ENCODE data around the gene NMBR.
"Not testable (repeated sequence)": the region's sequence is repeated elsewhere in the genome, so short reads cannot be mapped to it uniquely, and the experiment has no call there.

The NMBR gene

GRCh38 chr6:142055219-142055618 lies 91.7 kb downstream of the NMBR start:
- no peak for DNase-seq

DNA sequence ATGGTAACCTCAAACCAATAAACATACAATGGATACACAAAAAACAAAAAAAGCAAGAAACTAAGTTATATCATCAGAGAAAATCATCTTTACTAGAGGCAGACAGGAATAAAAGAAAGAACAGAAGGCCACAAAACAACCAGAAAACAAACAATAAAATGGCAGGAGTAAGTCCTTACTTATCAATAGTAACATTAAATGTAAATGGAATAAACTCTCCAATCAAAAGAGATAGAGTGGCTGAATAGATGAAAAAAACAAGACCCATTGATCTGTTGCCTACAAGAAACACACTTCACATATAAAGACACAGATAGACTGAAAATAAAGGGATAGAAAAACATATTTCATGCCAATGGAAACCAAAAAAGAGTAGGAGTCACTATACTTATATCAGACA lies 95.5 kb downstream of the NMBR start:
- no peak for DNase-seq

GRCh38 chr6:142048593-142048980 lies 98.3 kb downstream of the NMBR start:
- DNase-seq, result no peak

GRCh38 chr6:142047934-142048592 lies 98.9 kb downstream of the NMBR start:
- no peak for DNase-seq

DNA sequence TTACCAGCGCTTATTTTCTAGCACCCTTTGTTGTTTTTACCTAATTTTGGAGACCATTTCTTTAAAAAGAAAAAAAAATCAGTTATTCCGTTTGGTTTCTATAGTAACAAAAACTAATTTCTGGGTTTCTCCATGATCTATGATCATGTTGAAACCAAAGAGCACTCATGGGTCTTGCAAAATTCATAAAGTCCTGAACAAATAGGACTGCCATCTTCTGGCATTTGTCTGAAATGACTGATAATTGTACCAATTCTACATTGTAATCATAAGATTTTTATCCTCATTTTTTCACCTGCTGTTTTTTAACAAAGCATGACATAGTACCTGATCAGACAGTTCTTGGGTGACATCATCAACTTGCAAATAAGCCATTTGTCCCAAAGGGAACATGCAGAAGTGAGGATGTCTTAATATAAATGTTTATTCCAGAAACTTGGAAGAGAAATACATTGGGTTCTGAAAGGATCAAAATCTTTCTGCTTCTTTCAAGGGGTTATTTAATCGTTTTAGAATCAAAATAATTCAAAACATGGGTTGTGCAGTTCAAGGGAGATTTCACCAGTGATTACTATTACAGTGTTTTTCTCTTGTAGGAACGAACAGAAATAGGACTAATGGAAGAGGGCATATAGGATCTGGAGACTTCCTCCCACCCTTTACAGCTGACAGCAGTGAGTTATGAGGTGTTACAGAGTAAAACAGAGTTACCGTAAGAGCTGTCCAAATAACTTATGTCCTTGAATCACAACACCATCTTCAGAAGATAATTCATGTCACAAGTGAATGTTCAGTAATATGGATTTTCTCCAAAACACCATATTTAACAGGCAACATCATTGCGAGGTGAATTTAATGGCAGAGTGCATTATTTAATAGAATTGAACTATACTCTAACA lies 101.3 kb downstream of the NMBR start:
- no peak for DNase-seq

DNA sequence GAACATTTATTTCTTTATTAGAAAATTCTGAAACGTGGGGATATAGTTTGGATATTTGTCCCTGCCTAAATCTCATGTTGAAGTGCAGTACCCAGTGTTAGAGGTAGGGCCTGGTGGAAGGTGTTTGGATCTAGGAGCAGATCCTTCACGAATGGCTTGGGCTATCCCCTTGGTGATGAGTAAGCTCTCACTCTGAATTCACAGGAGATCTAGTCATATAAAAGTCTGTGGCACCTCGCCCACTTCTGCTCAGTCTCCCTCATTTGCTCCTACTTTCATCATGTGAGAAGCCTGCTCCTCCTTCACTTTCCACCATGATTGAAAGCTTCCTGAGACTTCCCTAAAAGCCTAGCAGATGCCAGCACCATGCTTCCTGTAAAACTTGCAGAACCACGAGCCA lies 111.0 kb downstream of the NMBR start:
- DNase-seq, result no peak

DNA sequence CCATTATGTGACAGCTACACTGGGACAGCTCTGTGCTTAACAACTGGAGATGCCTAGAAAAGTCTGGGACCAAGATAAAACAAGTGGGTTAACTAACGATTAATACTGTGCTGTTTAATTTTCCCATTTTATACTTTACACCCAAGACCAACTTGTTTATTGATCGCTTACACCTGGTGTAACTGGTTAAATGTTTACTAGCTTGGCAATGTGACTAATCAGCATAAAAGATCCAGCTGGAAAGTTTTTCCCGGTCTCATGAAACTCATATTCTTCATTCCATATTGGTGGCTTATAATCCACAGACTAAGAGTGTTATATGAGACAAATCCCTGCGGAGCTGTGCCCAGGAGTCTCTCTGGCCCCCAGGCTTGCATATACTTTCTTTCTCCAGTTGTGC lies 115.9 kb downstream of the NMBR start:
- DNase-seq, result no peak

DNA sequence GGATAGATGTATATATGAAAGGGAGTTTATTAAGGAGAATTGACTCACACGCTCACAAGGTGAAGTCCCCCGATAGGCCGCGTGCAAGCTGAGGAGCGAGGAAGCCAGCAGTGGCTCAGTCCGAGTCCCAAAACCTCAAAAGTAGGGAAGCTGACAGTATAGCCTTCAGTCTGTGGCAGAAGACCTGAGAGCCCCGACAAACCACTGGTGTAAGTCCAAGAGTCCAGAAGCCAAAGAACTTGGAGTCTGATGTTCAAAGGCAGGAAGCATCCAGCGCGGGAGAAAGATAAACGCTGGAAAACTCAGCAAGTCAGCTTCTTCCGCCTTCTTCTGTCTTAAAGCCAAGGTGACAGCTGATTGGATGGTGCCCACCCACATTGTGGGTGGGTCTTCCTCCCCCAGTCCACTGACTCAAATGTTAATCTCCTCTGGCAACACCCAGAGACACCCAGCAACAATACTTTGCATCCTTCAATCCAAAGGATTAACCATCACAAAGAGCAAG lies 116.8 kb downstream of the NMBR start:
- DNase-seq, result peak; percentile 22

GRCh38 chr6:142028527-142028926 lies 118.4 kb downstream of the NMBR start:
- no peak for DNase-seq

DNA sequence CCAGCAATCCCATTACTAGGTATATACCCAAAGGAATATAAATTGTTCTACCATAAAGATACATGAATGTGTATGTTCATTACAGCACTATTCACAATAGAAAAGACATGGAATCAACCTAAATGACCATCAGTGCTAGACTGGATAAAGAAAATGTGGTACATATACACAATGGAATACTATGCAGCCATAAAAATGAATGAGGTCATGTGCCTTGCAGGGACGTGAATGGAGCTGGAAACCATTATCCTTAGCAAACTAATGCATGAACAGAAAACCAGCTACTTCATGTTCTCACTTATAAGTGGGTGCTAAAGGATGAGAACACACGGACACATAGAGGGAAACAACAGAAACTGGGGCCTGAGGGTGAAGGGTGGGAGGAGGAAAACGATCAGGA lies 119.1 kb downstream of the NMBR start:
- not testable (repeated sequence) for DNase-seq

GRCh38 chr6:142027074-142027473 lies 119.8 kb downstream of the NMBR start:
- DNase-seq, result no peak

DNA sequence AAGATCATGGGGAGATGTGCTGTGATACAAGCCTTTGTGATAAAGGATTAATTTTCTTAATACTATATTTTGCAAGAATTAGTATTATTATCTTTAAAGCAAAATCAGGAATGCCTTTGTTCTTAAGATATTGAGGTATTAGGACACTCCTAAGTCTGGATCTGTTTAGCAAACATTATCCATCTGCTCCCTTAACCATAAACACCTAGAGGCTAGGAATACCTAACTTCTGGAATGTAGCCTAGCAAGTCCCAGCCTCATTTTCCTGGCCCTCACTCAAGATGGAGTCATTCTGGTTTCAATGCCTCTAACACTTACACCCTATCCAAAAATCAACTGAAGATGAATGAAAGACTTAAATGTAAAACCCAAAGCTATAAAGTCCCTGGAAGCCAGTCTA lies 120.5 kb downstream of the NMBR start:
- no peak for DNase-seq
